Superior temporal gyrus (tissue), 1 donor: ENCODE measurements around the gene CFAP74.
"Not testable (repeated sequence)": the region's sequence is repeated elsewhere in the genome, so short reads cannot be mapped to it uniquely, and the experiment has no call there.

ENCODE experiments used
- DNase-seq: peaks from one replicate; pipeline ENCODE4 v3.0.0-alpha.2; 2016; ENCODE audit errors: extremely low spot score

The CFAP74 gene

DNA sequence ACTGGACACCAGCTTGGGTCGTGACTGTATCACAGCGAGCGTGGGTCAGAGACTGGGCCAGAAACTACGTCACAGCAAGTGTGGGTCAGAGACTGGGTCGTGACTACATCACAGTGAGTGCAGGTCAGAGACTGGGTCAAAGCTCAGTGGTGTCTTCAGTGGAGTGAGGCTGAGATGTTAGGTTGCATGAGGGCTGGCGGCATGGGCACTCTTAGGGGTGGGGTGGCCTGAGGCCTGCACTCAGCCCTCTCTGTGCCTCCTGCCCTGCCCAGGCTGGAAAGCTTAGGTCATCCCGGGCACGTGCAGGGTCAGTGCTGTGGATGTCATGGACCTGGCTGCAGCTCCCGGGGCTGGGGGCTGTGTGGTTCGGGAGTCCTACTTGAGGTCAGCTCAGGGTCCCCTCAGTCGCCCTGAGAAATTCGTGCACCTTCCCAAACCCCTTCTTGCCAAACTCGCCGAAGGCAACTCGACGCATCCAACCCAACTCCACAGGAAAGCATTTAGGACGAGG is 19.0 kb downstream of the CFAP74 start:
- no peak for DNase-seq

DNA sequence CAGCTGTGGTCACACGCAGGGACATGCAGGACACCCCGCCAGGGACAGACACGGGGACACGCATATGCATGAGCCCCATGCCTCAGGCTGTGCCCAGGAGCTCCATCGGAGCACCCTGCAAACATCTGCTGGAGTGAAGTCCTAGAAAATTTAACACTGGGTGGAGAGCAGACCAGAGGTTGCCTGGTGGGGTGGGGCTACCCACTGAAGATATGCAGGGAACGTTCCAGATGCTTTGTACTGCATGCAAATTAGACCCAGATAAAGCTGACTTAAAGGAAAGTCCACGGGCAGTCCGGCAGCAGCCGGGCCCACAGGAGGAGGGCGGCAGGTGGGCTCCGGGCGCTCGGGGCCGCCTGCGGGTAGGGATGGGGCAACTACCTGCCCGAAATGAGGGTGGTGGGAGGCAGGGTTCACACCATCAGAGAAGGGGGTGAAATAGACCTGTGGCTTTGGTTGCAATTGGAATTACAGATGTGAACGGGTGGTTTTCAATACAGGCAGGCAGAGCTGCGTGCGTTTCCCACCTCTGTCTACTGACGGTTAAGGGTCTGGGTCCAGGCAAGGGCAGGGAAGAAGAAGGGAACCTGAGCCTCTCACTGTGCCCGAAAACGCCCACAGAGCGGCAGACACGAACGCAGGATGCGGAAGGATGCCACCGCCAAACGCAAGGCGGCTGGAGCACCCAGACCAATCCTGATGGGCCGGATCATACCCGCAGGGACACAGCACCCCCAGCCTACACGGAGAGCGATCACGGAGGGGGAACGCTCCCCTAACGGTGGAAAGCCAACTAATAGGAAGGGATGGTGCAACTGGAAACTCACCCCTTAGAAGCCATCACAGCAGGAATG is 21.0 kb downstream of the CFAP74 start:
- peak; percentile 15 for DNase-seq

DNA sequence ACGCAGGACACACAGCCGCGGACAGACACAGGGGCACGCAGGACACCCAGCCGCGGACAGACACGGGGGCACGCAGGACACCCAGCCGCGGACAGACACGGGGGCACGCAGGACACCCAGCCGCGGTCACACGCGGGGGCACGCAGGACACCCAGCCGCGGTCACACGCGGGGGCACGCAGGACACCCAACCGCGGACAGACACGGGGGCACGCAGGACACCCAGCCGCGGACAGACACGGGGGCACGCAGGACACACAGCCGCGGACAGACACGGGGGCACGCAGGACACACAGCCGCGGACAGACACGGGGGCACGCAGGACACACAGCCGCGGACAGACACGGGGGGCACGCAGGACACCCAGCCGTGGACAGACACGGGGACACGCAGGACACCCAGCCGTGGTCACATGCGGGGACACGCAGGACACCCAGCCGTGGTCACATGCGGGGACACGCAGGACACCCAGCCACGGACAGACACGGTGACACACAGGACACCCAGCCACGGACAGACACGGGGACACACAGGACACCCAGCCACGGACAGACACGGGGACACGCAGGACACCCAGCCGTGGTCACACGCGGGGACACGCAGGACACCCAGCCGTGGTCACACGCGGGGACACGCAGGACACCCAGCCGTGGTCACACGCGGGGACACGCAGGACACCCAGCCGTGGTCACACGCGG is 21.8 kb downstream of the CFAP74 start:
- not testable (repeated sequence) for DNase-seq

DNA sequence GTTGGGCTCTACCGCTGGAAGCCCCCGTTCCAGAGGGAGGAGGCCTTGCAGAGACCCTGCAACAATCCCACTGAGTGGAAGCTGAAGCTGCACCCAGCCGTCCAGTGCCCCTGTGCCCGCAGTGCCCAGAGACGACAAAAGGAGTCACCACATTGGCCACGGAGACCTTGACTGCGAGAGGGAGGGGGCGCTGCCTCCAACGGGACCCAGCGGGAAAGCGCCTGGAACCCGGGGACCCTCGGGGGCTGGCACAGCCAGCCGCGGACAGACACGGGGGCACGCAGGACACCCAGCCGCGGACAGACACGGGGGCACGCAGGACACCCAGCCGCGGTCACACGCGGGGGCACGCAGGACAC is 22.5 kb downstream of the CFAP74 start:
- DNase-seq = no peak

DNA sequence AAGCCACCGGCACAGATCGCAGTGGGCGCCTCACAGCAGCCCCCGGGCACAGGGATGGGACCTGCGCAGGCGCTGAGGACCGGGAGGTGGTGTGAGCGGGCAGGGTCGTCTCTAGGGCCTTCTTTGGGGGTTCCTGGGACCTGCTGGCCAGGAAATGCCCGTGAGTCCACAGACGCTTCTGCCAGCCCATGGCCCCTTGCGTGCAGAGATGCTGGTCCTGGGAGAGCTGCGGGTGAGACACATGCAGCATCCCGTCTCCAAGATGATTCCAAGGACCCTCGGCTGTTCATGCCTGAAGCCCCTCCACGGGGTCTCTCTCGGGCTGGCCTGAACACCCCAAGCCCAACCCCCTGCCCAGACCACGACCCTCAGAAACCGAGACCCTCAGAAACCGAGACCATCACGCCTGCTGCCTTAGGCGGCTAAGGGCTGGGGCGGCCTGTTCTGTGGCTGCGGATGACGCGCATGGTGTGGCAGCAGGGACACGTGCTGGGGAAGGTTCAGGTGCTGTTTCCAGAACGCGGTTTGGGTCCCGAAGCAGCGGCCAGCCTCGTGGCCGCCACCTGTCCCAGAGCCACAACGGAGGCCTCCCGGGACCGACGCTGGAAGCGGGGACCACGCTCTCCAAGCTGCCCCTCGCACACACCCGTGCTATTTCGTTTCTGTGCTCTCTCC is 23.0 kb downstream of the CFAP74 start:
- no peak for DNase-seq

DNA sequence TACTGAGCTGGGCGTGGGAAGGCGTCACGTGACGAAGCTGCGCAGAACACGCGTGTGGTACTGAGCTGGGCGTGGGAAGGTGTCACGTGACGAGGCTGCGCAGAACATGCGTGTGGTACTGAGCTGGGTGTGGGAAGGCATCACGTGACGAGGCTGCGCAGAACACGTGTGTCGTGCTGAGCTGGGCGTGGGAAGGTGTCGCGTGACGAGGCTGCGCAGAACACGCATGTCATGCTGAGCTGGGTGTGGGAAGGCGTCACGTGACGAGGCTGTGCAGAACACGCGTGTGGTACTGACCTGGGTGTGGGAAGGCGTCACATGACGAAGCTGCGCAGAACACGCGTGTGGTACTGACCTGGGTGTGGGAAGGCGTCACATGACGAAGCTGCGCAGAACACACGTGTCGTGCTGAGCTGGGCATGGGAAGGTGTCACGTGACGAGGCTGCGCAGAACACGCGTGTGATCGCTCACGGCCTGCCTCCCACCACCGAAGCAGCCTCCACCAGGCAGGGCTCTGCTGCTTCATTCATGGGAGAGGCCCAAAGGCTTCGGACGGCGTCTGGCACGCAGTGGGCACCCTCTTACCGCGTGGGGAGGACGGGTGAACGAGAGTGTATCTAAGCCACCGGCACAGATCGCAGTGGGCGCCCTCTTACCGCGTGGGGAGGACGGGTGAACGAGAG is 24.0 kb downstream of the CFAP74 start:
- DNase-seq = no peak

DNA sequence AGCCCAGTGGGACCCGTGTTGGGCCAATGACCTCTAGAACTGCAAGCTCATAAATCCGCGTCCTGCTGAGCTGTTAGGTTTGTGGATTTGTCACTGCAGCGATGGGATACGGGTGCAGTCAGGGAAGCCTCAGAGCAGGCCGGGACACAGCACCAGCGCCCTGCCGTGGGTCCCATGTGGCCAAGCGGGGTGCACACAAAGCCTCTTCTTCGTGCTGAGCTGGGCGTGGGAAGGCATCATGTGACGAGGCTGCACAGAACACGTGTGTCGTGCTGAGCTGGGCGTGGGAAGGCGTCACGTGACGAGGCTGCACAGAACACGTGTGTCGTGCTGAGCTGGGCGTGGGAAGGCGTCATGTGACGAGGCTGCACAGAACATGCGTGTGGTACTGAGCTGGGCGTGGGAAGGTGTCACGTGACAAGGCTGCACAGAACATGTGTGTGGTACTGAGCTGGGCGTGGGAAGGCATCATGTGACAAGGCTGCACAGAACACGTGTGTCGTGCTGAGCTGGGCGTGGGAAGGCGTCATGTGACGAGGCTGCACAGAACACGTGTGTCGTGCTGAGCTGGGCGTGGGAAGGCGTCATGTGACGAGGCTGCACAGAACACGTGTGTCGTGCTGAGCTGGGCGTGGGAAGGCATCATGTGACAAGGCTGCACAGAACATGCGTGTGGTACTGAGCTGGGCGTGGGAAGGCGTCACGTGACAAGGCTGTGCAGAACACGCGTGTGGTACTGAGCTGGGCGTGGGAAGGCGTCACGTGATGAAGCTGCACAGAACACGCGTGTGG is 24.7 kb downstream of the CFAP74 start:
- DNase-seq = not testable (repeated sequence)

DNA sequence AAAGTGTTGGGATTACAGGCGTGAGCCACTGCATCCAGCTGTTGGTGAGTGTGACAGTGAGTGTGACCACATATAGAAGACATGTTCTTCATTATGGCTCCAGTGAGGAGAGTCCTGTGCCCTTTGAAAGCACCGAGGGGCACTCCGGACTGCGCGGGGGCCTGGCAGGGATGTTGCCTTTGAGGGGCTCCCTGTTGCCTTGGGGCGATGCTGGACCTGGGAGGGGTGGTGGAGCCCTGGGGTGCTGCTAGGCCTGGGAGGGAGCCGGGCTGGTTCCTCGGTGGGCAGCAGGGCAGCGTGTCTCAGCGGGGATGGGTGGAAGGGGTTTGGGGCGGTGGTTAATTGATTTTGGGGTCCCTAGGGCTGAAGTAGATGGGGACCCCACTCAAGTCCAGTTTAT is 25.5 kb downstream of the CFAP74 start:
- DNase-seq = no peak

DNA sequence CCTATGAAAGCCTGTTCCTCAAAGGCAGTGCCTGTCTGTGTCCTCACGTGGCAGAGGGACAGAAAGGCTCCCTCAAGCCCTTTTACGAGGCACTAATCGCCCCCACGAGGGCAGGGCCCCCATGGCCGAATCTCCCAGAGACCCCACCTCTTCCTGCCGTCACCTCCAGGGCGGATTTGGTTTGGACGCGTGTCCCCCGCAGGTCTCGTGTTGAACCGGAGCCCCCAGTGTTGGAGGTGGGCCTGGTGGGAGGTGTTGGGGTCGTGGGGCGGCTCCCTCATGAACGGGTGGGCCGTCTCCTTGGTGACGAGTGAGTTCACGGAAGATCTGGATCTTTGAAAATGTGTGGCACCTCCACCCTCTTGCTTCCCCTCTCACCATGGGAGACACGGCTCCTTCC is 27.6 kb downstream of the CFAP74 start:
- DNase-seq = no peak

DNA sequence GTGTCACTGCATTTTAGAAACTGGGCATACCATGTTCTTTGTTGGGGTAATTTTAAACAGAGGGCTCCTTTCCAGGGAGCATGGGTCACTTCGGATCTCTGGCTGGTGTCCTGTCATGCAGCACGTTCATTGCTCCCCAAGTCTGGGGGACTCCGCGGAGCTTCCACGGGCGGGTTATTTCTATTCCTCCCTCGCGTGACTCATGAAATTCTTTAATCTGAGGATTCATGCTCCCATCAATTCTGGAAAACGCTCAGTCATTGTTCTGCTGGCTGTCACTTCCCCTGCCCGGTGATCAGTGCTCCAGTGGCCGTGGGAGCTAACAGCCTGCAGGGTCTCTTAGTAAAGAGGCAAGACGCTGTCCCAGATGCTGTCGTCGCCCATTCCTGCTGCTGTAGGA is 28.1 kb downstream of the CFAP74 start:
- peak; percentile 10 for DNase-seq

DNA sequence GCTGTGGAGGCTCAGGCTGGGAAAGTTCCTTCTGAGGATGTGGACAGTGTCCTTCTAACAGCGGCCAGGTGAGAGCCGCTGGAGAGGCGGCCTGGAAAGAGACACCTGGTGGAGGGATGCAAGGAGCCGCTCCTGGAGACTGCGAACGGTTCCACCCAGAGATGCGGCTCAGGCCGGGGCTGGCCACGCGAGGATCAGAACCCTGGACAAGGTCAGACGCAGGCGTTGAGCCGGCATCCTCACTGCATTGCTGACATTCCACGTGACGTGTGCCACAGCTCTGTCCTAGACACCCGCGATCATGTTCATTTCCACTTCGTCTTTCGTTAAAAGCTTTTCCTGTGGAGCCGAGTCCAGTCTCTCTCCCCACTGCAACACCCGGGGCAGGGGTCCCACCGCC is 28.8 kb downstream of the CFAP74 start:
- no peak for DNase-seq

DNA sequence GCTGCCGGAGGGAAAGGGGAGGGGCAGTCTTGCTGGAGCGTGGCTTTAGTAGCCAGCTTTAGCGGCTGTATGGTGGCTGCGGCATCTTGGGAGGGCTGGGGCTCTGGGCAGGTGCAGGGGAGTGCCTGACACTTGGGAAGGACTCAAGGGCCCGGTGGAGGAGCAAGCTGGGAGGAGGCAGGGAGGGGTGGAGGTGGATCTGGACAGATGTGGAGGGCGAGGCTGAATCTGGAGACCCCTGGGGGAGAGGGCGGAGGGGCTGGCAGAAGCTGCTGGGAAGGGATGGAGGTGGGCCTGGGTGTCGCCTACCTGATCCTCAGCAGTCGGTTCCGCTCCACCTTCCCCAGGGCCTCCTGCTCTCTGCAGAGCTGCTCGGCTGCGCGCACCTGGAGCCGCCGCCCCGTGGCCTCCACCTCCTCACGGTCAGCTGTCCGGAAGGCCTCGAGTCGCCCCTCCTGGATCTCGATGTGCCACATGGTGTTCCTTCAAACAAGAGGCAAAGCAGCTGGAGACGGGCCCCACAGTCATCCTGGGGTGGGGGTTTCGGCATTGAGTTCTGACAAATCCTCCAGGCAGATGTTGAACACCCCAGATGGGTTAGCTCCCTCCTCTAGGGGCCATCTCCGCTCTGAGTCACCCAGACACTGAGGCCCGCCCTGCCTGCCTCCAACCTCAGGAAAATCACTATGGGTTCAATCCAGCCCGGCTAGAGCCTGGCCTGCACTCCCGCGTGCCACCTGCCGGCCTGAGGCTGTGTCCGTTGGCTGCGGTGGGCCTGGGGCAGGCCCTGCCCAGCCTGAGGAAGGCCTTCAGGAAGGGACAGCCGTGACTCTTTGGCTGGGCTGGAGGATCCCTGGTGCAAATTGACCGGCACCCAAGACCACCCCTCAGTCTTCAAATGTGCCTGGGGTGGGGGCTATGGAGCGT is 29.6 kb downstream of the CFAP74 start:
- DNase-seq = no peak

DNA sequence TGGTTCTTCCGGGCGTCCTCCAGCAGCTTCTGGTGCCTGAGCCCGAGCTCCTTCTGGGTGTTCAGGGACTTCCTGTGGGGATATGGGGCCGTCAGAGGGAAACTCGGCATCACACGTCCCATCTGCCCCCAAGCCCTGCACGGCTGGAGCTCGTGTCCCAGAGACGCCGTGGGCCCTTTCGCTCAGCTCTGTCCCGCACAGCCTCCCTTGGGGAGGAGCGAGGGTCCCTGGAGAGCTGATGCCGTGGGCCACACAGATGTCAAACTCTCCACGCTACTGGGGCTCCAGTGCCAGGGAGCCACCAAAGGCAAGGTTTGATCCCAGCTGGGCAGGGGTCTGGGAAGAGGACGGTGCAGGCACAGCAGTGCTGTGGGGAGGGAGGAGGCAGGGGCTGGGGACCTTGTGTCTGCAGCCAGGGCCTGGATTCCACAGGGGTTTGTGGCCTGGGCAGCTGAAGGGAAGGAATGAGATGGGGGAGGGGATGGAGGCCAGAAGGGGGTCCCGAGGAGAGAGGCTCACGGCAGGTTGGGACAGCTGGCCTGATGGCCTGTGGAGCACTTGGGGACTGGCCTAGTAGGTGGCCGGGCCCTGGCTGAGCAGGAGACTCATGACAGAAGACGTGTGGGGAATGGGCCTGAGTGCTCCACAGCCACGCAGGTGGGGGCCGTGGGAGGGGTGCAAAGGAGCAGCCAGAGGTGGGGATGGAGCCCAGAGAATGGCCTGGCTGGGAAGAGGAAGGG is 30.4 kb downstream of the CFAP74 start:
- DNase-seq = no peak

DNA sequence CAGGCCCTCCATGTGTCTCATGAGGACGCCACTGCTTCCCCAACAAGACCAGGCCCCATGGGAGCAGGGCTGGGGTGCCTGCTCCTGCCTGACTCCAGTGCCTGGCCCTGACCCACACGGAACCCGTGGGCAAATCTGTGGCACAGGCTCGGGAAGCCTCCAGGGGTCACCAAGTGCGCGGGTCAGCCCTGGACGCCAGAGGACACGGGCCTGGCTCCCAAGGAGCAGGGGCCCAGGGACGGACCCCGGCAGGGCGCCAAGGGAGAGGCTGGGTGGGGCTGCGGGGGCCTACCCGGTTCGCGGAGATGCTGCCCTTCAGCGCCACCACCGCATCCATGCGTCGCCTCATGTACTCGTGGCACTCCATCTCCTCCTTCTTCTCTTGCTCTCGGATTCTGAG is 31.9 kb downstream of the CFAP74 start:
- no peak for DNase-seq

DNA sequence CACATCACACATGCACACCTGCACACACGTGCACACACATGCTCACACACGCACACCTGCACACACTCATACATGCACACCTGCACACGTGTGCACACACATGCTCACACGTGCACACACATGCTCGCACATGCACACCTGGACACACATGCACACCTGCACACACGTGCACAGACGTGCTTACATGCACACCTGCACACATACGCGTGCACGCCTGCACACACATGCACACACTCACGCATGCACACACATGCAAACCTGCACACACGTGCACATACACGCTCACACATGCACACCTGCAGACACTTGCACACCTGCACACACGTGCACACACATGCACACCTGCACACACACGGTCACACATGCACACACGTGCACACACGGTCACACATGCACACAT is 32.6 kb downstream of the CFAP74 start:
- no peak for DNase-seq

DNA sequence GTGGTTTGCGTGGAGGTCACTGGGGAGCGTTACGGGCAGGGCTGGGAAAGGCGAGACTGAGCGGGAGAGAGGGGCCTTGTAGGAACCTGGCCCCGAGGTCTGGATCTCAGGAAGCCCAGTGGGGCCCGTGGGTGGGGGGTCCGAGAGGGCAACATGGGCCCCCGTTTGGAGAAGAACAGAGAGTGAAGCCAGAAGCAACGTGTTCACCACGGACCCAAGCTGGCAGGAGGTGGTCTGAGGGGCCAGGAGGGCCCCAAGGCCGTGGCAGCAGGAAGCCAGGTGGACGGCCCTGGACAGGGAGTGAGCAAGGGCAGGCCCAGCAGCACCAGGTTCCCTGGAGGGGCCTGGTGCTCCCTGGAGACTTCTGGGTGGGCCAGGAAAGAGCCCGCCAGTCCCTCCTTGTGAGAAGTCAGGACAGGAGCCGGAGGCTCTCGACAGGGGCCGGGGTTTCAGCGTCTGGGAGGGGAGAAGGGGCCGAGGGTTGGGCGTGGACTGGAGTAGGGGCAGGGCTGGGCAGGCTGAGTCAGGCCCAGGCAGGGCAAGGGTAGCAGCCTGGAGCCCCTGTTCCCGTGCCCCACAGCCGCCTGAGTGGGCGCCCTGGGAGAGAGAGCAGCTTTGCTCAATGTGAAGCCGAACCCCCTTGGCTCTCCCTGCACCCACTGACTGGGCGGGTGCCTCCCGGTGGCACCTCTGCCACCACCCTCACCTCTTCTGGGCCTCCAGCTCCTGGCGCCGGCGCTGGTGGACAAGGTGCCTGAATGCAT is 33.5 kb downstream of the CFAP74 start:
- no peak for DNase-seq

DNA sequence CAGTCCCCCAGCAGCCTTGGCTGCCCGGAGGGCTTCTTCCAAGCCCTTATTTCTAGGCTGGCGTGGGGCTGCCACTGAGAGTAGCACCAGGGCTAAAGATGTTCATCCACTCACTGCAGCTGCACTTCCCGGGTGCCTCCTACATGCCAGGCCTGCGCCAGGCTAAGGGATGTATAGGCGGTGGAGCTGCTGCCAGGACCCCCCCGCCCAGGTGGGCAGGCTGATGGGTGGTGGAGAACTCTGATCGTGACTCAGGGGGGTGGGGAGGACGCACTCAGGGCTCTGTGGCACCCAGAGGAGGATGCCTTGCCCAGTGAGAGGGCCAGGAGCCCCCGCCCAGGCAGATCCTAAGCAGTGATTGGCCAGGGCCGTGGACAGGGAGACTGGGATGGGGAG is 34.1 kb downstream of the CFAP74 start:
- no peak for DNase-seq

DNA sequence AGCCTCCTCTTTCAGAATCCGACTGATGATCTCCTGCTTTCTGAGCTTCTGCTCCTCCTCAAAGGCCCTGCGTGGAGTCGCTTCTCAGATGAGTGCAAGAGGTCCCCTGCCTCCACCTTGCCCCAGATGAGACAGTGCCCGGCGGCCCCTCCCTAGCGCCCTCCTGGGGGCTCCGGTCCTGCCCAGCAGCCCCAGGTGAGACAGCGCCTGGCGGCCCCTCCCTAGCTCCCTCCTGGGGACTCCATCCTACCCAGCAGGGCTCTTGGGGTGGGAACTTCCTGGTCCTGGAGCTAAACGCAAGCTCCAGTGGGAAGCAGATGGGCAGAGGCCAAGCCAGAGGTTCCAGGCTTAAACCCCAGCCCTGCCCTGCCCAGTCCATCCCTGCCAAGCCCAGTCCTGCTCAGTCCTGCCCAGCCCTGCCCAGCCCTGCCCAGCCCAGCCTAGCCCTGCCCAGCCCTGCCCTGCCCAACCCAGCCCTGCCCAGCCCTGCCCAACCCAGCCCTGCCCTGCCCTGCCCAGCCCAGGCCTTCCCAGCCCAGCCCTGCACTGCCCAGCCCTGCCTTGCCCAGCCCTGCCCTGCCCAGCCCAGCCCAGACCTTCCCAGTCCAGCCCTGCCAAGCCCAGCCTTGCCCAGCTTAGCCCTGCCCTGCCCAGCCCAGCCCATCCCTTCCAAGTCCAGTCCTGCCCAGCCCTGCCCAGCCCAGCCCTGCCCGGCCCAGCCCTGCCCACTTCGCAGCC is 34.6 kb downstream of the CFAP74 start:
- DNase-seq = no peak
